ENCODE measurements around the gene CCR8. TPM values are rescaled to one million over a fixed set of nuclear protein-coding genes. Genes with fewer than 3 reads are reported as not detected.

Gene CCR8
- polyA plus RNA-seq, 1 donor from 2014 or later = not detected

DNA sequence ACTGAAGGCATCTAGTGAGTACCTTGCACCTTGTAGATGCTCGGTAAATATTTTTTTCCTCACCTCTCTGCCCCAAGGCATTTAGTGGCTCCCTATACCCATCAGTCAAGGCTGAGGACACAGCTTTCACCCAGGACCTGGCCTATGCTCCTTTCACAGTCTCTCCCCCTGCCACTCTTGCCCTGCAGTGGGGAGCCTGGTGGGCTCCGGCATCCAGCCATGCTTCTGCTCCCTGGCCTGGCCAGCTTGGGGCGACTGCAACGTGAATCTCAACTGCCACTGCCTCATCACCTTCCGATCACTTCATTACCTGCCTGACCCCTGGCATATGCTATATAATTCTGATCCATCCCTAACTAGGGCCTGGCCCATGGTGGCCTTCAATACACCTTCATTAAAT is 48.9 kb upstream of the CCR8 start:
- Histone ChIP-seq H4K20me1 (ENCODE audit: insufficient read depth) (no peaks in the 10 kb centered on the region), H3K79me2 (replicated peaks; ENCODE audit: insufficient read depth, low read length) (no peaks in the 10 kb centered on the region), H3K27me3 (ENCODE audit: insufficient read depth, low read depth, low read length) (no peaks in the 10 kb centered on the region), H3K9me2 (ENCODE audit: insufficient read depth, low read length) (no peaks in the 10 kb centered on the region), H3K9ac (ENCODE audit: low read length) (no peak overlapping the region), H3K4me2 (ENCODE audit: low read length) (no peak overlapping the region), H2AFZ (ENCODE audit: low read depth, low read length) (no peak overlapping the region), H3K9me3 (ENCODE audit: low read length) (no peaks in the 10 kb centered on the region), H3K27ac (ENCODE audit: low read length) (no peak overlapping the region), H3F3A (ENCODE audit: insufficient read depth, low read length, poor library complexity, severe bottlenecking) (no peaks in the 10 kb centered on the region), H3K4me3 (ENCODE audit: low read length) (no peak overlapping the region), H3K36me3 (ENCODE audit: insufficient read depth, low read length) (no peaks in the 10 kb centered on the region)
- TF ChIP-seq SMC3 (conservative IDR thresholded peaks at IDR 0.05; ENCODE audit: poor library complexity) (no peak), EZH2 (IDR thresholded peaks at IDR 0.05; ENCODE audit: borderline replicate concordance, insufficient read depth, low read length, poor library complexity, severe bottlenecking) (no peak), EP300 (conservative IDR thresholded peaks at IDR 0.05; ENCODE audit: poor library complexity, severe bottlenecking) (no peak), POLR2AphosphoS5 (IDR thresholded peaks at IDR 0.05) (no peak), RAD21 (conservative IDR thresholded peaks at IDR 0.05) (no peak), MXI1 (conservative IDR thresholded peaks at IDR 0.05; ENCODE audit: poor library complexity, severe bottlenecking) (no peak), TAF1 (IDR thresholded peaks at IDR 0.05; ENCODE audit: low read depth) (no peak)
- TF ChIP-seq, protein P1, sequence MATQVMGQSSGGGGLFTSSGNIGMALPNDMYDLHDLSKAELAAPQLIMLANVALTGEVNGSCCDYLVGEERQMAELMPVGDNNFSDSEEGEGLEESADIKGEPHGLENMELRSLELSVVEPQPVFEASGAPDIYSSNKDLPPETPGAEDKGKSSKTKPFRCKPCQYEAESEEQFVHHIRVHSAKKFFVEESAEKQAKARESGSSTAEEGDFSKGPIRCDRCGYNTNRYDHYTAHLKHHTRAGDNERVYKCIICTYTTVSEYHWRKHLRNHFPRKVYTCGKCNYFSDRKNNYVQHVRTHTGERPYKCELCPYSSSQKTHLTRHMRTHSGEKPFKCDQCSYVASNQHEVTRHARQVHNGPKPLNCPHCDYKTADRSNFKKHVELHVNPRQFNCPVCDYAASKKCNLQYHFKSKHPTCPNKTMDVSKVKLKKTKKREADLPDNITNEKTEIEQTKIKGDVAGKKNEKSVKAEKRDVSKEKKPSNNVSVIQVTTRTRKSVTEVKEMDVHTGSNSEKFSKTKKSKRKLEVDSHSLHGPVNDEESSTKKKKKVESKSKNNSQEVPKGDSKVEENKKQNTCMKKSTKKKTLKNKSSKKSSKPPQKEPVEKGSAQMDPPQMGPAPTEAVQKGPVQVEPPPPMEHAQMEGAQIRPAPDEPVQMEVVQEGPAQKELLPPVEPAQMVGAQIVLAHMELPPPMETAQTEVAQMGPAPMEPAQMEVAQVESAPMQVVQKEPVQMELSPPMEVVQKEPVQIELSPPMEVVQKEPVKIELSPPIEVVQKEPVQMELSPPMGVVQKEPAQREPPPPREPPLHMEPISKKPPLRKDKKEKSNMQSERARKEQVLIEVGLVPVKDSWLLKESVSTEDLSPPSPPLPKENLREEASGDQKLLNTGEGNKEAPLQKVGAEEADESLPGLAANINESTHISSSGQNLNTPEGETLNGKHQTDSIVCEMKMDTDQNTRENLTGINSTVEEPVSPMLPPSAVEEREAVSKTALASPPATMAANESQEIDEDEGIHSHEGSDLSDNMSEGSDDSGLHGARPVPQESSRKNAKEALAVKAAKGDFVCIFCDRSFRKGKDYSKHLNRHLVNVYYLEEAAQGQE (IDR thresholded peaks at IDR 0.05; ENCODE audit: borderline replicate concordance) = no peak
- TF ChIP-seq, protein P2, sequence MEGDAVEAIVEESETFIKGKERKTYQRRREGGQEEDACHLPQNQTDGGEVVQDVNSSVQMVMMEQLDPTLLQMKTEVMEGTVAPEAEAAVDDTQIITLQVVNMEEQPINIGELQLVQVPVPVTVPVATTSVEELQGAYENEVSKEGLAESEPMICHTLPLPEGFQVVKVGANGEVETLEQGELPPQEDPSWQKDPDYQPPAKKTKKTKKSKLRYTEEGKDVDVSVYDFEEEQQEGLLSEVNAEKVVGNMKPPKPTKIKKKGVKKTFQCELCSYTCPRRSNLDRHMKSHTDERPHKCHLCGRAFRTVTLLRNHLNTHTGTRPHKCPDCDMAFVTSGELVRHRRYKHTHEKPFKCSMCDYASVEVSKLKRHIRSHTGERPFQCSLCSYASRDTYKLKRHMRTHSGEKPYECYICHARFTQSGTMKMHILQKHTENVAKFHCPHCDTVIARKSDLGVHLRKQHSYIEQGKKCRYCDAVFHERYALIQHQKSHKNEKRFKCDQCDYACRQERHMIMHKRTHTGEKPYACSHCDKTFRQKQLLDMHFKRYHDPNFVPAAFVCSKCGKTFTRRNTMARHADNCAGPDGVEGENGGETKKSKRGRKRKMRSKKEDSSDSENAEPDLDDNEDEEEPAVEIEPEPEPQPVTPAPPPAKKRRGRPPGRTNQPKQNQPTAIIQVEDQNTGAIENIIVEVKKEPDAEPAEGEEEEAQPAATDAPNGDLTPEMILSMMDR (IDR thresholded peaks at IDR 0.05; ENCODE audit: poor library complexity, severe bottlenecking) = no peak

DNA sequence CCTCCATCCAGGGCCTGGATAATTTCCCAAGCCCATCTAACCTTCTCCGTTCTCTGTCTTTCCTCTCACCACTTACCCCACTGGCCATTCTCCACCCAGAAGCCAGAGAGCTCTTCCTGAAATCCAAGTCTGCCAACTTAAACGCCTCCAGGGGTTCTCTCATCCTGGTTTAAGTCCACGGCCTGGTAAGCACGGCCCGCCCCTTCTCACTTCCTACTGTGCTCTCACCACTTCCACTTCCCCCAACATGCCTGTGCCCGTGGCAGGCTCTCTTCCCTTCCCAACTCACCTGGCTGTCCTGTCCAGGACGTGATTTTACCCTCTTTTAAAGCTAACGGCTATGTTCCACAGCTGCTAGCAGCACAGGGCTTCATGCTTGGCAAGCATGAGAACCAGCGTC is 48.0 kb upstream of the CCR8 start:
- no peaks in the 10 kb centered on the region for H3K36me3 ChIP-seq (ENCODE audit: insufficient read depth, low read length)
- no peak overlapping the region for H2AFZ ChIP-seq (ENCODE audit: low read depth, low read length)
- no peak overlapping the region for H3K4me2 ChIP-seq (ENCODE audit: low read length)
- H3K27ac ChIP-seq (ENCODE audit: low read length) = no peak overlapping the region
- no peaks in the 10 kb centered on the region for H3K79me2 ChIP-seq (replicated peaks; ENCODE audit: insufficient read depth, low read length)
- no peak overlapping the region for H3K4me3 ChIP-seq (ENCODE audit: low read length)
- no peaks in the 10 kb centered on the region for H3K9me2 ChIP-seq (ENCODE audit: insufficient read depth, low read length)
- TF ChIP-seq RAD21 (conservative IDR thresholded peaks at IDR 0.05) (no peak), SMC3 (conservative IDR thresholded peaks at IDR 0.05; ENCODE audit: poor library complexity) (no peak), MXI1 (conservative IDR thresholded peaks at IDR 0.05; ENCODE audit: poor library complexity, severe bottlenecking) (no peak), POLR2AphosphoS5 (IDR thresholded peaks at IDR 0.05) (no peak), TAF1 (IDR thresholded peaks at IDR 0.05; ENCODE audit: low read depth) (no peak), EP300 (conservative IDR thresholded peaks at IDR 0.05; ENCODE audit: poor library complexity, severe bottlenecking) (no peak), EZH2 (IDR thresholded peaks at IDR 0.05; ENCODE audit: borderline replicate concordance, insufficient read depth, low read length, poor library complexity, severe bottlenecking) (no peak)
- TF ChIP-seq, protein P1 (IDR thresholded peaks at IDR 0.05; ENCODE audit: borderline replicate concordance) = no peak
- TF ChIP-seq, protein P2 (IDR thresholded peaks at IDR 0.05; ENCODE audit: poor library complexity, severe bottlenecking) = no peak
- H4K20me1 ChIP-seq (ENCODE audit: insufficient read depth) = no peaks in the 10 kb centered on the region
- H3K9ac ChIP-seq (ENCODE audit: low read length) = no peak overlapping the region
- H3F3A ChIP-seq (ENCODE audit: insufficient read depth, low read length, poor library complexity, severe bottlenecking) = no peaks in the 10 kb centered on the region
- no peaks in the 10 kb centered on the region for H3K9me3 ChIP-seq (ENCODE audit: low read length)
- H3K27me3 ChIP-seq (ENCODE audit: insufficient read depth, low read depth, low read length) = no peaks in the 10 kb centered on the region

Data from neural cell (in vitro differentiated cells).